Endothelial cell of umbilical vein (primary cell): Measurements from ENCODE around the gene USF1. TPM values are rescaled to one million over a fixed set of nuclear protein-coding genes. Genes with fewer than 3 reads are reported as not detected.

Experiments used
- BruUV-seq: library from RNA; stranded (reverse); fragments of 400-500 nt; replicated peaks from 2 replicates; lab custom pipeline; 2021; lab: Mats Ljungman, UMichigan
- CTCF ChIA-PET: fragments of 300-600, 350-600 bp; sonication (Branson Sonifier 250); formaldehyde crosslinking; loops from one replicate; lab custom pipeline; 2021; ENCODE audit warnings: antibody characterized with exemption, inconsistent platforms; lab: Charles Lee
- POLR2A ChIA-PET: fragments of 300-600, 350-600 bp; sonication (Branson Sonifier 250); formaldehyde crosslinking; loops from one replicate; lab custom pipeline; 2021; ENCODE audit warnings: antibody characterized with exemption, inconsistent platforms; lab: Charles Lee
- DNase-seq: peaks from one replicate; pipeline ENCODE4 v3.0.0-alpha.2; 2011; ENCODE audit warnings: low read depth, low spot score
- FAIRE-seq: peaks from 2 replicates; lab custom pipeline; 2011; peaks lifted over from hg19 to GRCh38; lab: Jason Lieb, UNC
- H2AFZ ChIP-seq: 2 replicates; pipeline ENCODE4 v1.6.0; 2012; ENCODE audit warnings: low read depth, low read length, control low read depth, inconsistent platforms
- H3K27ac ChIP-seq: 2 replicates; pipeline ENCODE4 v1.5.1; 2011; ENCODE audit warnings: low read depth, mild to moderate bottlenecking, control low read depth, low read length, moderate library complexity; ENCODE audit not compliant: insufficient read depth
- H3K27me3 ChIP-seq, 2 experiments: 2 replicates each; pipeline versions ENCODE4 v1.6.0 to v1.6.1; 2011; ENCODE audit warnings: low read length in 2 of 2, mixed read lengths in 1 of 2; ENCODE audit not compliant: control insufficient read depth in 2 of 2, insufficient read depth in 2 of 2
- H3K36me3 ChIP-seq, 2 experiments: 2 replicates in 1 of 2; 3 replicates in 1 of 2; pipeline ENCODE4 v1.5.1; 2011; ENCODE audit warnings: low read length in 2 of 2, mild to moderate bottlenecking in 1 of 2, moderate library complexity in 1 of 2; ENCODE audit not compliant: control insufficient read depth in 2 of 2, insufficient read depth in 2 of 2; ENCODE audit errors: extremely low read depth in 1 of 2
- H3K4me1 ChIP-seq: 3 replicates; pipeline ENCODE4 v1.5.1; 2011; ENCODE audit warnings: mild to moderate bottlenecking, low read length; ENCODE audit not compliant: control insufficient read depth, insufficient read depth; ENCODE audit errors: extremely low read depth
- H3K4me2 ChIP-seq: 2 replicates; pipeline ENCODE4 v1.6.1; 2011; ENCODE audit warnings: low read length, control low read depth, mixed read lengths; ENCODE audit not compliant: insufficient read depth
- H3K4me3 ChIP-seq, 3 experiments: fragments of 200-600 bp in 1 of 3; sonication (generic), shearing (Covaris generic) in 1 of 3; replicated peaks in 1 of 3; 2 replicates each; pipeline ENCODE4 v1.5.1; 2011 to 2016; ENCODE audit warnings: control low read depth in 3 of 3, low read length in 3 of 3, mild to moderate bottlenecking in 2 of 3, inconsistent platforms in 1 of 3, low read depth in 1 of 3, moderate library complexity in 1 of 3; ENCODE audit not compliant: insufficient read depth in 1 of 3
- H3K79me2 ChIP-seq: 2 replicates; pipeline ENCODE4 v1.6.0; 2012; ENCODE audit warnings: low read length, inconsistent platforms; ENCODE audit not compliant: control insufficient read depth, insufficient read depth
- H3K9ac ChIP-seq: replicated peaks from 2 replicates; pipeline ENCODE3; 2011; ENCODE audit warnings: low read length, control low read depth; ENCODE audit not compliant: insufficient read depth; ENCODE audit errors: extremely low read depth
- H3K9me1 ChIP-seq: replicated peaks from 3 replicates; pipeline ENCODE4 v1.6.0; 2011; ENCODE audit warnings: mild to moderate bottlenecking, low read length; ENCODE audit not compliant: control insufficient read depth, insufficient read depth; ENCODE audit errors: extremely low read depth
- H3K9me3 ChIP-seq: replicated peaks from 2 replicates; pipeline ENCODE4 v1.5.1; 2012; ENCODE audit warnings: low read length, inconsistent platforms; ENCODE audit not compliant: control insufficient read depth, insufficient read depth
- H4K20me1 ChIP-seq: replicated peaks from 2 replicates; pipeline ENCODE3; 2011; ENCODE audit warnings: mild to moderate bottlenecking, low read length; ENCODE audit not compliant: control insufficient read depth, insufficient read depth; ENCODE audit errors: extremely low read depth
- EZH2 ChIP-seq: IDR thresholded peaks from 2 replicates; pipeline ENCODE4 v1.6.1; 2012; ENCODE audit warnings: borderline replicate concordance, low read depth, mild to moderate bottlenecking, moderate library complexity, low read length, inconsistent platforms; ENCODE audit not compliant: severe bottlenecking
- FOS ChIP-seq: IDR thresholded peaks from 2 replicates; pipeline ENCODE4 v1.6.1; 2011; ENCODE audit warnings: mild to moderate bottlenecking, low read length, moderate library complexity, borderline replicate concordance; ENCODE audit not compliant: insufficient read depth
- GATA2 ChIP-seq: IDR thresholded peaks from 2 replicates; pipeline ENCODE4 v1.7.0; 2011; ENCODE audit warnings: low read depth, mild to moderate bottlenecking, moderate library complexity, mixed read lengths, low read length; ENCODE audit not compliant: insufficient read length, insufficient read depth
- JUN ChIP-seq: IDR thresholded peaks from 2 replicates; pipeline ENCODE4 v1.6.1; 2011; ENCODE audit warnings: borderline replicate concordance, low read depth; ENCODE audit not compliant: insufficient read length, insufficient read depth
- MAX ChIP-seq: IDR thresholded peaks from 2 replicates; pipeline ENCODE4 v1.6.1; 2011; ENCODE audit not compliant: insufficient read depth, insufficient read length
- MYC ChIP-seq: IDR thresholded peaks from one replicate; pipeline ENCODE4 v1.6.1; 2011; ENCODE audit warnings: mild to moderate bottlenecking, low read depth, low read length
- POLR2A ChIP-seq: IDR thresholded peaks from 2 replicates; pipeline ENCODE4 v1.6.1; 2012; ENCODE audit warnings: low read depth, mild to moderate bottlenecking, control low read depth, low read length
- POLR2AphosphoS5 ChIP-seq: IDR thresholded peaks from 2 replicates; pipeline ENCODE4 v1.6.1; 2012; ENCODE audit warnings: low read depth, mild to moderate bottlenecking, control low read depth, low read length, moderate library complexity; ENCODE audit not compliant: insufficient read depth
- dilution Hi-C: fragments of 300-500 bp; cut with MboI; formaldehyde crosslinking; loops from one replicate; pipeline ENCODE4 v1.15.0; 2019; ENCODE audit warnings: low sequenced_read_pairs; ENCODE audit not compliant: extremely low pct_ligation_motif_present
- intact Hi-C: fragments of 100-400 bp; cut with micrococcal nuclease; formaldehyde crosslinking; loops from one replicate; pipeline ENCODE4 v1.10.0; 2022
- polyA plus RNA-seq, 4 experiments: library from polyadenylated mRNA; depleted of rRNA in 3 of 4; stranded (reverse) in 3 of 4; unstranded in 1 of 4; fragments of >200 nt; gene quantifications; 2 replicates each; pipeline versions ENCODE4 v1.2.1 to v1.2.3, GENCODE V29; 2011 to 2012; ENCODE audit warnings: missing spikeins in 1 of 4
- total RNA-seq: library from RNA; stranded (reverse); gene quantifications from 2 replicates; pipeline ENCODE4 v1.2.3, GENCODE V29; 2021
- TF ChIP-seq, protein P1 (sequence below), 2 donors: IDR thresholded peaks; 1 replicate in 1 of 2; 2 replicates in 1 of 2; pipeline ENCODE4 v1.5.1; 2011; ENCODE audit warnings: low read length in 2 of 2, mild to moderate bottlenecking in 2 of 2, moderate library complexity in 2 of 2, control low read depth in 1 of 2, inconsistent platforms in 1 of 2, low read depth in 1 of 2; ENCODE audit not compliant: insufficient read depth in 1 of 2; ENCODE audit errors: extremely low read depth in 1 of 2

Gene USF1
- total and polyA plus RNA-seq, 2 donors (not counting 3 experiments of a cell fraction or from before 2014, with no cell fraction given): 53.4 to 56.7 TPM

DNA sequence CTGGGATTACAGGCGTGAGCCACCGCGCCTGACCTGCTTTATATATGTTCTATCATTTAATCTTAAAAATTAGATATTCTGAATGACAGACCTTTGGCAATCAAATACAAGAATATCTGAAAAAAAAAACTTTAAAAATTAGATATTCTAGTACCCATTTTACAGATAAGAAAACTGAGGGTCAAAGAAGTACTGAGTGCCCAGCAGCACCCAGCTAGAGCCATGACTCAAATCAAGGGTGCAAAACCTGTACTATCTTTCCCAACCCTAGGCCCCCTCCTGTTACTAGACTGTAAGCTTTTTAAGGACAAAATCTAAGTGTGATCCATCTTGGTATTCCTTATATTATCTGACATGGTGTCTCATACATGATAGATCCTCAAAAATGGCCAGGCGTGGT lies 15.6 kb upstream of the USF1 start:
- intact Hi-C loops: no loop called here
- H3K27me3 ChIP-seq: peaks cover 2% of the 10 kb centered on the region in 2 experiments
- no peaks in the 10 kb centered on the region for H3K9me3 ChIP-seq
- no peaks in the 10 kb centered on the region for H3K9me1 ChIP-seq
- no peak overlapping the region for H3K9ac ChIP-seq
- no peak overlapping the region for H3K4me2 ChIP-seq
- BruUV-seq: no TSS peak
- no peak overlapping the region for H3K27ac ChIP-seq
- no peaks in the 10 kb centered on the region for H4K20me1 ChIP-seq
- TF ChIP-seq MYC: no peak
- TF ChIP-seq, protein P1, sequence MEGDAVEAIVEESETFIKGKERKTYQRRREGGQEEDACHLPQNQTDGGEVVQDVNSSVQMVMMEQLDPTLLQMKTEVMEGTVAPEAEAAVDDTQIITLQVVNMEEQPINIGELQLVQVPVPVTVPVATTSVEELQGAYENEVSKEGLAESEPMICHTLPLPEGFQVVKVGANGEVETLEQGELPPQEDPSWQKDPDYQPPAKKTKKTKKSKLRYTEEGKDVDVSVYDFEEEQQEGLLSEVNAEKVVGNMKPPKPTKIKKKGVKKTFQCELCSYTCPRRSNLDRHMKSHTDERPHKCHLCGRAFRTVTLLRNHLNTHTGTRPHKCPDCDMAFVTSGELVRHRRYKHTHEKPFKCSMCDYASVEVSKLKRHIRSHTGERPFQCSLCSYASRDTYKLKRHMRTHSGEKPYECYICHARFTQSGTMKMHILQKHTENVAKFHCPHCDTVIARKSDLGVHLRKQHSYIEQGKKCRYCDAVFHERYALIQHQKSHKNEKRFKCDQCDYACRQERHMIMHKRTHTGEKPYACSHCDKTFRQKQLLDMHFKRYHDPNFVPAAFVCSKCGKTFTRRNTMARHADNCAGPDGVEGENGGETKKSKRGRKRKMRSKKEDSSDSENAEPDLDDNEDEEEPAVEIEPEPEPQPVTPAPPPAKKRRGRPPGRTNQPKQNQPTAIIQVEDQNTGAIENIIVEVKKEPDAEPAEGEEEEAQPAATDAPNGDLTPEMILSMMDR (IDR thresholded peaks at IDR 0.05; ENCODE audit: extremely low read depth in 1 of 2, insufficient read depth in 1 of 2, low read depth in 1 of 2, low read length in 2 of 2): no peak
- TF ChIP-seq JUN: no peak
- no peak for TF ChIP-seq EZH2
- TF ChIP-seq FOS: no peak
- no peak for TF ChIP-seq MAX
- TF ChIP-seq POLR2A: no peak
- no peak for TF ChIP-seq POLR2AphosphoS5
- TF ChIP-seq GATA2: no peak
- dilution Hi-C loops: no loop called here
- no peak overlapping the region for H3K4me3 ChIP-seq
- no peak overlapping the region for H2AFZ ChIP-seq
- no peaks in the 10 kb centered on the region for H3K79me2 ChIP-seq
- no peak for FAIRE-seq
- DNase-seq: no peak
- ChIA-PET POLR2A (no interaction called here), CTCF (no interaction called here)
- H3K4me1 ChIP-seq: no peaks in the 10 kb centered on the region
- H3K36me3 ChIP-seq: no peaks in the 10 kb centered on the region
